ENCODE results near the gene OR5H14. TPM values are rescaled to one million over a fixed set of nuclear protein-coding genes. Genes with fewer than 3 reads are reported as not detected.

Gene OR5H14
- polyA plus RNA-seq, 1 donor from 2014 or later: not detected

- no peak for TF ChIP-seq MXI1 (conservative IDR thresholded peaks at IDR 0.05; ENCODE audit: poor library complexity, severe bottlenecking)
- TF ChIP-seq SMC3 (conservative IDR thresholded peaks at IDR 0.05; ENCODE audit: poor library complexity): no peak
- TF ChIP-seq RAD21 (conservative IDR thresholded peaks at IDR 0.05): no peak
- no peak for TF ChIP-seq POLR2AphosphoS5 (IDR thresholded peaks at IDR 0.05)
- TF ChIP-seq CTCF (IDR thresholded peaks at IDR 0.05; ENCODE audit: poor library complexity, severe bottlenecking): no peak
- TF ChIP-seq, protein P1, sequence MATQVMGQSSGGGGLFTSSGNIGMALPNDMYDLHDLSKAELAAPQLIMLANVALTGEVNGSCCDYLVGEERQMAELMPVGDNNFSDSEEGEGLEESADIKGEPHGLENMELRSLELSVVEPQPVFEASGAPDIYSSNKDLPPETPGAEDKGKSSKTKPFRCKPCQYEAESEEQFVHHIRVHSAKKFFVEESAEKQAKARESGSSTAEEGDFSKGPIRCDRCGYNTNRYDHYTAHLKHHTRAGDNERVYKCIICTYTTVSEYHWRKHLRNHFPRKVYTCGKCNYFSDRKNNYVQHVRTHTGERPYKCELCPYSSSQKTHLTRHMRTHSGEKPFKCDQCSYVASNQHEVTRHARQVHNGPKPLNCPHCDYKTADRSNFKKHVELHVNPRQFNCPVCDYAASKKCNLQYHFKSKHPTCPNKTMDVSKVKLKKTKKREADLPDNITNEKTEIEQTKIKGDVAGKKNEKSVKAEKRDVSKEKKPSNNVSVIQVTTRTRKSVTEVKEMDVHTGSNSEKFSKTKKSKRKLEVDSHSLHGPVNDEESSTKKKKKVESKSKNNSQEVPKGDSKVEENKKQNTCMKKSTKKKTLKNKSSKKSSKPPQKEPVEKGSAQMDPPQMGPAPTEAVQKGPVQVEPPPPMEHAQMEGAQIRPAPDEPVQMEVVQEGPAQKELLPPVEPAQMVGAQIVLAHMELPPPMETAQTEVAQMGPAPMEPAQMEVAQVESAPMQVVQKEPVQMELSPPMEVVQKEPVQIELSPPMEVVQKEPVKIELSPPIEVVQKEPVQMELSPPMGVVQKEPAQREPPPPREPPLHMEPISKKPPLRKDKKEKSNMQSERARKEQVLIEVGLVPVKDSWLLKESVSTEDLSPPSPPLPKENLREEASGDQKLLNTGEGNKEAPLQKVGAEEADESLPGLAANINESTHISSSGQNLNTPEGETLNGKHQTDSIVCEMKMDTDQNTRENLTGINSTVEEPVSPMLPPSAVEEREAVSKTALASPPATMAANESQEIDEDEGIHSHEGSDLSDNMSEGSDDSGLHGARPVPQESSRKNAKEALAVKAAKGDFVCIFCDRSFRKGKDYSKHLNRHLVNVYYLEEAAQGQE (IDR thresholded peaks at IDR 0.05; ENCODE audit: borderline replicate concordance): no peak
- no peak for TF ChIP-seq EP300 (conservative IDR thresholded peaks at IDR 0.05; ENCODE audit: poor library complexity, severe bottlenecking)
- Histone ChIP-seq H2AFZ (ENCODE audit: low read depth, low read length) (no peak overlapping the region), H3K9me3 (ENCODE audit: low read length) (no peaks in the 10 kb centered on the region), H3K27ac (ENCODE audit: low read length) (no peak overlapping the region), H3K4me2 (ENCODE audit: low read length) (no peak overlapping the region), H4K20me1 (ENCODE audit: insufficient read depth) (no peaks in the 10 kb centered on the region), H3K27me3 (ENCODE audit: insufficient read depth, low read depth, low read length) (no peaks in the 10 kb centered on the region), H3K4me3 (ENCODE audit: low read length) (no peak overlapping the region), H3K79me2 (replicated peaks; ENCODE audit: insufficient read depth, low read length) (no peaks in the 10 kb centered on the region), H3K36me3 (ENCODE audit: insufficient read depth, low read length) (no peaks in the 10 kb centered on the region), H3K9me2 (ENCODE audit: insufficient read depth, low read length) (no peaks in the 10 kb centered on the region), H3K9ac (ENCODE audit: low read length) (no peak overlapping the region), H3F3A (ENCODE audit: insufficient read depth, low read length, poor library complexity, severe bottlenecking) (no peaks in the 10 kb centered on the region)
Observed at GRCh38 chr3:98180319-98180890, 33.1 kb downstream of the OR5H14 start.

- Histone ChIP-seq H2AFZ (ENCODE audit: low read depth, low read length) (no peak overlapping the region), H3K9me3 (ENCODE audit: low read length) (no peaks in the 10 kb centered on the region), H3K4me3 (ENCODE audit: low read length) (no peak overlapping the region), H3K27me3 (ENCODE audit: insufficient read depth, low read depth, low read length) (no peaks in the 10 kb centered on the region), H3K36me3 (ENCODE audit: insufficient read depth, low read length) (no peaks in the 10 kb centered on the region), H3K4me2 (ENCODE audit: low read length) (no peak overlapping the region), H3F3A (ENCODE audit: insufficient read depth, low read length, poor library complexity, severe bottlenecking) (no peaks in the 10 kb centered on the region), H3K79me2 (replicated peaks; ENCODE audit: insufficient read depth, low read length) (no peaks in the 10 kb centered on the region), H3K27ac (ENCODE audit: low read length) (no peak overlapping the region), H3K9me2 (ENCODE audit: insufficient read depth, low read length) (no peaks in the 10 kb centered on the region), H4K20me1 (ENCODE audit: insufficient read depth) (no peaks in the 10 kb centered on the region), H3K9ac (ENCODE audit: low read length) (no peak overlapping the region)
- TF ChIP-seq RAD21 (conservative IDR thresholded peaks at IDR 0.05) (no peak), EZH2 (IDR thresholded peaks at IDR 0.05; ENCODE audit: borderline replicate concordance, insufficient read depth, low read length, poor library complexity, severe bottlenecking) (no peak)
Observed at GRCh38 chr3:98182196-98182595, 34.9 kb downstream of the OR5H14 start.

GRCh38 chr3:98185180-98185579 lies 37.9 kb downstream of the OR5H14 start:
- Histone ChIP-seq H3K9me2 (ENCODE audit: insufficient read depth, low read length) (no peaks in the 10 kb centered on the region), H3K79me2 (replicated peaks; ENCODE audit: insufficient read depth, low read length) (no peaks in the 10 kb centered on the region), H2AFZ (ENCODE audit: low read depth, low read length) (no peak overlapping the region), H3K4me3 (ENCODE audit: low read length) (no peak overlapping the region), H3K27me3 (ENCODE audit: insufficient read depth, low read depth, low read length) (no peaks in the 10 kb centered on the region), H3K9ac (ENCODE audit: low read length) (no peak overlapping the region), H3K36me3 (ENCODE audit: insufficient read depth, low read length) (no peaks in the 10 kb centered on the region), H3K27ac (ENCODE audit: low read length) (no peak overlapping the region), H3K4me2 (ENCODE audit: low read length) (no peak overlapping the region), H4K20me1 (ENCODE audit: insufficient read depth) (no peaks in the 10 kb centered on the region), H3K9me3 (ENCODE audit: low read length) (no peaks in the 10 kb centered on the region), H3F3A (ENCODE audit: insufficient read depth, low read length, poor library complexity, severe bottlenecking) (no peaks in the 10 kb centered on the region)
- no peak for TF ChIP-seq MXI1 (conservative IDR thresholded peaks at IDR 0.05; ENCODE audit: poor library complexity, severe bottlenecking)
- TF ChIP-seq RAD21 (conservative IDR thresholded peaks at IDR 0.05): no peak
- TF ChIP-seq TAF1 (IDR thresholded peaks at IDR 0.05; ENCODE audit: low read depth): no peak
